HCT116 (cell line): ENCODE results near the gene DCUN1D1. TPM values are rescaled to one million over a fixed set of nuclear protein-coding genes. Genes with fewer than 3 reads are reported as not detected.

Source experiments
- ATAC-seq: fragments of 200-7000 bp; cut with Tn5 transposase; 2 replicates; pipeline ENCODE4 v1.9.1; 2020; ENCODE audit warnings: mild to moderate bottlenecking, moderate library complexity
- BruUV-seq: library from RNA; stranded (reverse); fragments of 400-500 nt; replicated peaks from 2 replicates; lab custom pipeline; 2021; lab: Mats Ljungman, UMichigan
- CTCF ChIA-PET: fragments of 300-600 bp; sonication (Branson Sonifier 250); formaldehyde crosslinking; loops from one replicate; lab custom pipeline; 2021; ENCODE audit warnings: antibody characterized with exemption; lab: Charles Lee
- POLR2A ChIA-PET: fragments of 300-600, 350-600 bp; sonication (Branson Sonifier 250); formaldehyde crosslinking; loops from one replicate; lab custom pipeline; 2021; ENCODE audit warnings: antibody characterized with exemption; lab: Charles Lee
- RAD21 ChIA-PET, 2 experiments: fragments of 300-600 bp; sonication (Branson Sonifier 250); formaldehyde crosslinking; loops; one replicate each; lab custom pipeline; 2023; ENCODE audit warnings: low total read pairs in 2 of 2; ENCODE audit not compliant: uncharacterized antibody in 2 of 2, unreplicated experiment in 2 of 2, low non-redundant PET in 1 of 2; lab: Charles Lee
- DNase-seq: peaks from one replicate; pipeline ENCODE4 v3.0.0-alpha.2; 2010; ENCODE audit warnings: low read depth, low spot score
- H2AFZ ChIP-seq: fragments of 200-600 bp; shearing (Covaris generic), sonication (generic); 2 replicates; pipeline ENCODE4 v1.6.1; 2017; ENCODE audit warnings: low read depth, mixed run types, mixed read lengths, antibody characterized with exemption, low read length; ENCODE audit not compliant: poor library complexity, severe bottlenecking
- H3K27ac ChIP-seq: 2 replicates; pipeline ENCODE4 v1.5.1; 2012; ENCODE audit warnings: low read depth, low read length
- H3K27me3 ChIP-seq: fragments of 200-600 bp; sonication (generic); 2 replicates; pipeline ENCODE4 v1.6.1; 2016; ENCODE audit warnings: mixed run types, low read length, mixed read lengths; ENCODE audit not compliant: insufficient read depth
- H3K36me3 ChIP-seq, 2 experiments: fragments of 200-500 bp in 1 of 2; fragments of 200-600 bp in 1 of 2; sonication (Bioruptor generic) in 1 of 2; sonication (generic) in 1 of 2; 2 replicates each; pipeline versions ENCODE4 v1.5.1 to v1.6.1; 2014 to 2016; ENCODE audit warnings: low read length in 2 of 2, inconsistent platforms in 1 of 2, mixed read lengths in 1 of 2, mixed run types in 1 of 2; ENCODE audit not compliant: insufficient read depth in 2 of 2, control insufficient read depth in 1 of 2
- H3K4me1 ChIP-seq, 2 experiments: fragments of 200-600 bp in 1 of 2; sonication (generic) in 1 of 2; 2 replicates each; pipeline versions ENCODE4 v1.5.1 to v1.6.1; 2012 to 2017; ENCODE audit warnings: low read length in 2 of 2, inconsistent platforms in 1 of 2, mild to moderate bottlenecking in 1 of 2, mixed read lengths in 1 of 2, mixed run types in 1 of 2, moderate library complexity in 1 of 2; ENCODE audit not compliant: insufficient read depth in 2 of 2, control insufficient read depth in 1 of 2
- H3K4me2 ChIP-seq: fragments of 200-600 bp; sonication (generic); 2 replicates; pipeline ENCODE4 v1.6.1; 2017; ENCODE audit warnings: mixed run types, low read length, mixed read lengths
- H3K4me3 ChIP-seq, 2 experiments: fragments of 200-600 bp in 1 of 2; sonication (generic) in 1 of 2; replicated peaks in 1 of 2; 2 replicates each; pipeline ENCODE4 v1.5.1; 2011 to 2016; ENCODE audit warnings: low read length in 2 of 2, control low read depth in 1 of 2, low read depth in 1 of 2, mild to moderate bottlenecking in 1 of 2, mixed read lengths in 1 of 2, mixed run types in 1 of 2
- H3K79me2 ChIP-seq: fragments of 200-600 bp; sonication (generic); 2 replicates; pipeline ENCODE4 v1.6.1; 2017; ENCODE audit warnings: mild to moderate bottlenecking, mixed run types, low read length, moderate library complexity, mixed read lengths; ENCODE audit not compliant: insufficient read depth
- H3K9ac ChIP-seq: fragments of 200-600 bp; sonication (generic); 2 replicates; pipeline ENCODE4 v1.6.1; 2016; ENCODE audit warnings: low read length, mixed read lengths
- H3K9me2 ChIP-seq: fragments of 200-600 bp; sonication (generic), shearing (Covaris generic); 2 replicates; pipeline ENCODE4 v1.6.1; 2017; ENCODE audit warnings: mixed run types, mild to moderate bottlenecking, moderate library complexity; ENCODE audit not compliant: insufficient read depth
- H3K9me3 ChIP-seq, 2 experiments: fragments of 200-500 bp in 1 of 2; fragments of 200-600 bp in 1 of 2; sonication (Bioruptor generic) in 1 of 2; sonication (generic) in 1 of 2; 2 replicates each; pipeline ENCODE4 v1.6.1; 2014 to 2017; ENCODE audit warnings: low read length in 2 of 2, mixed read lengths in 2 of 2, inconsistent platforms in 1 of 2, low read depth in 1 of 2, mild to moderate bottlenecking in 1 of 2, mixed run types in 1 of 2, moderate library complexity in 1 of 2; ENCODE audit not compliant: control insufficient read depth in 1 of 2, insufficient read depth in 1 of 2
- H4K20me1 ChIP-seq: fragments of 200-600 bp; sonication (generic), shearing (Covaris generic); 2 replicates; pipeline ENCODE4 v1.6.1; 2017; ENCODE audit warnings: mixed run types, mild to moderate bottlenecking, moderate library complexity; ENCODE audit not compliant: insufficient read depth
- CBX3 ChIP-seq: IDR thresholded peaks from 2 replicates; pipeline ENCODE4 v1.6.1; 2012; ENCODE audit warnings: low read depth
- CEBPB ChIP-seq: IDR thresholded peaks from 2 replicates; pipeline ENCODE4 v1.6.1; 2012; ENCODE audit warnings: low read depth
- CTCF ChIP-seq, 3 experiments: fragments of 200-600 bp in 1 of 3; sonication (generic) in 1 of 3; IDR thresholded peaks in 2 of 3; conservative IDR thresholded peaks in 1 of 3; 2 replicates each; pipeline ENCODE4 v1.5.1; 2012 to 2017; ENCODE audit warnings: low read depth in 2 of 3, low read length in 2 of 3, antibody characterized with exemption in 1 of 3, borderline replicate concordance in 1 of 3, control low read depth in 1 of 3, mild to moderate bottlenecking in 1 of 3, mixed read lengths in 1 of 3, mixed run types in 1 of 3, moderate library complexity in 1 of 3; ENCODE audit not compliant: insufficient read depth in 1 of 3
- EGR1 ChIP-seq: IDR thresholded peaks from 2 replicates; pipeline ENCODE4 v1.6.1; 2012; ENCODE audit warnings: low read depth
- EZH2 ChIP-seq: fragments of 200-600 bp; sonication (generic); IDR thresholded peaks from 2 replicates; pipeline ENCODE4 v1.6.1; 2017; ENCODE audit warnings: antibody characterized with exemption, mixed run types
- FOSL1 ChIP-seq: IDR thresholded peaks from 2 replicates; pipeline ENCODE4 v1.6.1; 2012; ENCODE audit warnings: low read depth
- JUND ChIP-seq: IDR thresholded peaks from 2 replicates; pipeline ENCODE4 v1.6.1; 2012
- POLR2A ChIP-seq: IDR thresholded peaks from 2 replicates; pipeline ENCODE4 v1.7.0; 2011; ENCODE audit warnings: borderline replicate concordance; ENCODE audit not compliant: insufficient read depth, insufficient read length; ENCODE audit errors: extremely low read depth
- RAD21 ChIP-seq: IDR thresholded peaks from 2 replicates; pipeline ENCODE4 v1.6.1; 2012; ENCODE audit warnings: low read depth, mild to moderate bottlenecking
- SP1 ChIP-seq: IDR thresholded peaks from 2 replicates; pipeline ENCODE4 v1.6.1; 2012; ENCODE audit warnings: low read depth
- TCF7L2 ChIP-seq: IDR thresholded peaks from 2 replicates; pipeline ENCODE4 v1.7.0; 2011; ENCODE audit warnings: borderline replicate concordance, inconsistent platforms; ENCODE audit not compliant: insufficient read depth, insufficient read length; ENCODE audit errors: extremely low read depth
- YY1 ChIP-seq: IDR thresholded peaks from 2 replicates; pipeline ENCODE4 v1.6.1; 2011; ENCODE audit warnings: low read length, low read depth, moderate library complexity, mild to moderate bottlenecking; ENCODE audit not compliant: insufficient replicate concordance; ENCODE audit errors: extremely low read depth
- ZBTB33 ChIP-seq: IDR thresholded peaks from 2 replicates; pipeline ENCODE4 v1.6.1; 2011; ENCODE audit warnings: mild to moderate bottlenecking, low read length, moderate library complexity; ENCODE audit not compliant: insufficient replicate concordance; ENCODE audit errors: extremely low read depth
- ZFX ChIP-seq: fragments of 450-650 bp; IDR thresholded peaks from 2 replicates; pipeline ENCODE4 v1.6.1; 2017
- ZNF274 ChIP-seq: fragments of 200-500 bp; sonication (Bioruptor generic); IDR thresholded peaks from 2 replicates; pipeline ENCODE4 v1.6.1; 2014; ENCODE audit warnings: mild to moderate bottlenecking, low read depth, low read length, inconsistent platforms
- intact Hi-C: fragments of 100-400 bp; cut with micrococcal nuclease; formaldehyde crosslinking; loops from 2 replicates; pipeline ENCODE4 v1.10.0; 2022
- total RNA-seq: library from RNA; stranded (reverse); gene quantifications from one replicate; pipeline ENCODE4 v1.2.1, GENCODE V29; 2021; ENCODE audit not compliant: unreplicated experiment
- TF ChIP-seq, protein P1 (sequence below): IDR thresholded peaks from 2 replicates; pipeline ENCODE4 v1.6.1; 2012; ENCODE audit warnings: low read depth
- TF ChIP-seq, protein P2 (sequence below): IDR thresholded peaks from 2 replicates; pipeline ENCODE4 v1.6.1; 2012

Gene DCUN1D1
- total RNA-seq, 1 experiment from 2014 or later: 46.9 TPM

- DNase-seq (no peak), ATAC-seq (no peak)
- Histone ChIP-seq H3K27me3 (no peaks in the 10 kb centered on the region), H3K4me2 (no peak overlapping the region), H3K79me2 (peaks cover 94% of the 10 kb centered on the region), H3K4me3 (no peak overlapping the region)
- BruUV-seq: no TSS peak
- intact Hi-C loops: no loop called here
- ChIA-PET RAD21 (no interaction called here), CTCF (no interaction called here)
- no peak for TF ChIP-seq ZBTB33
- TF ChIP-seq CTCF (IDR thresholded peaks at IDR 0.05 in 2 of 3, conservative IDR thresholded peaks at IDR 0.05 in 1 of 3; ENCODE audit: borderline replicate concordance in 1 of 3, insufficient read depth in 1 of 3, low read depth in 2 of 3, low read length in 2 of 3): no peak
- TF ChIP-seq, protein P1, sequence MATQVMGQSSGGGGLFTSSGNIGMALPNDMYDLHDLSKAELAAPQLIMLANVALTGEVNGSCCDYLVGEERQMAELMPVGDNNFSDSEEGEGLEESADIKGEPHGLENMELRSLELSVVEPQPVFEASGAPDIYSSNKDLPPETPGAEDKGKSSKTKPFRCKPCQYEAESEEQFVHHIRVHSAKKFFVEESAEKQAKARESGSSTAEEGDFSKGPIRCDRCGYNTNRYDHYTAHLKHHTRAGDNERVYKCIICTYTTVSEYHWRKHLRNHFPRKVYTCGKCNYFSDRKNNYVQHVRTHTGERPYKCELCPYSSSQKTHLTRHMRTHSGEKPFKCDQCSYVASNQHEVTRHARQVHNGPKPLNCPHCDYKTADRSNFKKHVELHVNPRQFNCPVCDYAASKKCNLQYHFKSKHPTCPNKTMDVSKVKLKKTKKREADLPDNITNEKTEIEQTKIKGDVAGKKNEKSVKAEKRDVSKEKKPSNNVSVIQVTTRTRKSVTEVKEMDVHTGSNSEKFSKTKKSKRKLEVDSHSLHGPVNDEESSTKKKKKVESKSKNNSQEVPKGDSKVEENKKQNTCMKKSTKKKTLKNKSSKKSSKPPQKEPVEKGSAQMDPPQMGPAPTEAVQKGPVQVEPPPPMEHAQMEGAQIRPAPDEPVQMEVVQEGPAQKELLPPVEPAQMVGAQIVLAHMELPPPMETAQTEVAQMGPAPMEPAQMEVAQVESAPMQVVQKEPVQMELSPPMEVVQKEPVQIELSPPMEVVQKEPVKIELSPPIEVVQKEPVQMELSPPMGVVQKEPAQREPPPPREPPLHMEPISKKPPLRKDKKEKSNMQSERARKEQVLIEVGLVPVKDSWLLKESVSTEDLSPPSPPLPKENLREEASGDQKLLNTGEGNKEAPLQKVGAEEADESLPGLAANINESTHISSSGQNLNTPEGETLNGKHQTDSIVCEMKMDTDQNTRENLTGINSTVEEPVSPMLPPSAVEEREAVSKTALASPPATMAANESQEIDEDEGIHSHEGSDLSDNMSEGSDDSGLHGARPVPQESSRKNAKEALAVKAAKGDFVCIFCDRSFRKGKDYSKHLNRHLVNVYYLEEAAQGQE: no peak
- TF ChIP-seq ZFX: no peak
- no peak for TF ChIP-seq TCF7L2
- TF ChIP-seq CBX3: no peak
- no peak for TF ChIP-seq EGR1
- TF ChIP-seq CEBPB: no peak
- TF ChIP-seq JUND: no peak
- TF ChIP-seq, protein P2, sequence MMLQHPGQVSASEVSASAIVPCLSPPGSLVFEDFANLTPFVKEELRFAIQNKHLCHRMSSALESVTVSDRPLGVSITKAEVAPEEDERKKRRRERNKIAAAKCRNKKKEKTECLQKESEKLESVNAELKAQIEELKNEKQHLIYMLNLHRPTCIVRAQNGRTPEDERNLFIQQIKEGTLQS: no peak
- TF ChIP-seq EZH2: no peak
- TF ChIP-seq FOSL1: no peak
- TF ChIP-seq POLR2A: no peak
- no peak for TF ChIP-seq YY1
- no peak for TF ChIP-seq SP1
- no peak for TF ChIP-seq RAD21
- TF ChIP-seq ZNF274: no peak
- TF ChIP-seq, all 23 proteins: peak for 0
- Histone ChIP-seq H3K4me1 (peaks cover 2 to 18% of the 10 kb centered on the region in 2 experiments; a peak in 2 of 4 replicates), H3K9me2 (no peaks in the 10 kb centered on the region), H3K36me3 (no peaks in the 10 kb centered on the region), H3K27ac (no peak overlapping the region), H3K9me3 (no peaks in the 10 kb centered on the region), H4K20me1 (no peaks in the 10 kb centered on the region), H2AFZ (no peak overlapping the region), H3K9ac (no peak overlapping the region)
- POLR2A ChIA-PET: no interaction called here
Observed at GRCh38 chr3:182973047-182973446, 7.3 kb downstream of the DCUN1D1 start.
